Immature natural killer cell (primary cell): Measurements from ENCODE around the gene EIF4G3. TPM values are rescaled to one million over a fixed set of nuclear protein-coding genes. Genes with fewer than 3 reads are reported as not detected.
"Not testable (repeated sequence)": the region's sequence is repeated elsewhere in the genome, so short reads cannot be mapped to it uniquely, and the experiment has no call there.

Experiments used
- DNase-seq, 3 donors: peaks; one replicate each; pipeline ENCODE4 v3.0.0; 2022; ENCODE audit warnings: mixed read lengths in 1 of 3
- H3K27ac Mint-ChIP-seq, 6 donors: one replicate each; pipeline ENCODE4 v1.8.0; 2020; ENCODE audit warnings: mixed read lengths in 6 of 6, mild to moderate bottlenecking in 5 of 6, inconsistent platforms in 4 of 6, moderate library complexity in 3 of 6
- H3K27me3 Mint-ChIP-seq, 3 donors: one replicate each; pipeline ENCODE4 v1.8.0; 2020 to 2021; ENCODE audit warnings: low read depth in 3 of 3, mild to moderate bottlenecking in 3 of 3, mixed read lengths in 3 of 3, moderate library complexity in 3 of 3, inconsistent platforms in 1 of 3
- H3K36me3 Mint-ChIP-seq, 3 donors: one replicate each; pipeline ENCODE4 v1.8.0; 2020; ENCODE audit warnings: mixed read lengths in 3 of 3, inconsistent platforms in 2 of 3, mild to moderate bottlenecking in 2 of 3
- H3K4me1 Mint-ChIP-seq, 2 donors: one replicate each; pipeline ENCODE4 v1.8.0; 2020; ENCODE audit warnings: inconsistent platforms in 2 of 2, mild to moderate bottlenecking in 2 of 2, mixed read lengths in 2 of 2, moderate library complexity in 1 of 2
- H3K4me3 Mint-ChIP-seq, 5 donors: one replicate each; pipeline ENCODE4 v1.8.0; 2020; ENCODE audit warnings: mild to moderate bottlenecking in 5 of 5, mixed read lengths in 5 of 5, inconsistent platforms in 3 of 5, moderate library complexity in 3 of 5
- H3K9me3 Mint-ChIP-seq, 6 donors: one replicate each; pipeline ENCODE4 v1.8.0; 2020; ENCODE audit warnings: mild to moderate bottlenecking in 6 of 6, mixed read lengths in 6 of 6, inconsistent platforms in 4 of 6, moderate library complexity in 3 of 6
- polyA plus RNA-seq, 3 donors: library from polyadenylated mRNA; unstranded; fragments of 300-500 nt; fragmentation: Illumina TruSeq; gene quantifications; one replicate each; pipeline ENCODE4 v1.2.3, GENCODE V29; 2021

Gene EIF4G3
- polyA plus RNA-seq, 3 donors from 2014 or later = 7.4 to 21.6 (median 17.9) TPM

- H3K9me3 Mint-ChIP-seq = no peaks in the 10 kb centered on the region
- no peak overlapping the region for H3K4me3 Mint-ChIP-seq
- no peak for DNase-seq
- H3K27ac Mint-ChIP-seq = no peak overlapping the region
- peaks cover 26 to 47% of the 10 kb centered on the region in 2 donors for H3K4me1 Mint-ChIP-seq
- H3K36me3 Mint-ChIP-seq = peaks cover 0 to 3% (median 3%) of the 10 kb centered on the region in 3 donors
- H3K27me3 Mint-ChIP-seq = peaks cover 0 to 4% (median 0%) of the 10 kb centered on the region in 3 donors
These were observed 248.6 kb downstream of the EIF4G3 start for GRCh38 chr1:20928146-20928545.

GRCh38 chr1:20921285-20921684 is 255.4 kb downstream of the EIF4G3 start:
- H3K27me3 Mint-ChIP-seq = peaks cover 0 to 2% (median 0%) of the 10 kb centered on the region in 3 donors
- no peaks in the 10 kb centered on the region for H3K9me3 Mint-ChIP-seq

GRCh38 chr1:20913242-20913641 is 263.5 kb downstream of the EIF4G3 start:
- no peaks in the 10 kb centered on the region for H3K27me3 Mint-ChIP-seq
- H3K9me3 Mint-ChIP-seq = no peaks in the 10 kb centered on the region
- no peak for DNase-seq
- H3K27ac Mint-ChIP-seq = no peak overlapping the region
- no peaks in the 10 kb centered on the region for H3K4me1 Mint-ChIP-seq
- peaks cover 0 to 4% (median 0%) of the 10 kb centered on the region in 3 donors for H3K36me3 Mint-ChIP-seq
- H3K4me3 Mint-ChIP-seq = no peak overlapping the region

More at GRCh38 chr1:20921285-20921684, 255.4 kb downstream of the EIF4G3 start:
- H3K4me3 Mint-ChIP-seq = no peak overlapping the region
- H3K36me3 Mint-ChIP-seq = peaks cover 0 to 4% (median 0%) of the 10 kb centered on the region in 3 donors
- no peak overlapping the region for H3K27ac Mint-ChIP-seq
- peaks cover 2 to 9% of the 10 kb centered on the region in 2 donors for H3K4me1 Mint-ChIP-seq
- DNase-seq = no peak

GRCh38 chr1:20907526-20907925 is 269.2 kb downstream of the EIF4G3 start:
- not testable (repeated sequence) for H3K4me3 Mint-ChIP-seq, DNase-seq, H3K27me3 Mint-ChIP-seq, H3K9me3 Mint-ChIP-seq, H3K27ac Mint-ChIP-seq
- Mint-ChIP-seq H3K4me1 (peaks cover 0 to 13% of the 10 kb centered on the region in 2 donors), H3K36me3 (peaks cover 8 to 10% (median 10%) of the 10 kb centered on the region in 3 donors)

DNA sequence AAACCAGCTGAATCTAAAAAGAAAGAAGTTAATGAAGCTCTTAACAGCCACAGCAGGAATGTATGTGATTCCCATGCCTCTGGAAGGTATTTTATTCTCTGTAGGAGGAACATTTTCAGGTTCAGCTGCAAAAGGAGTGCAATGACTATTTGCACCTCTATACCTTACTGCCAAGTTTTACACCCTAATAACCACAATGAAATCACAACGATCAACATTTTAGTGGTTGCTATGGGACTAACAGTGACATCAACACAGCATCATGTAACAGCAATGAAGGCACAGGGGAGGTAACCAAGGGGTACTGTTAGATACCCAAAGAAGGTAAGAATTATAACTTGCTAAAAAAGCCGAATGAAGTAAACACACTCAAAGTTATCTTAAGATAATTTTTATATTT is 273.3 kb downstream of the EIF4G3 start:
- peaks cover 8 to 21% (median 19%) of the 10 kb centered on the region in 3 donors for H3K36me3 Mint-ChIP-seq
- H3K27ac Mint-ChIP-seq = peak overlapping the region in 2 of 6 donors; percentile 31 to 56
- DNase-seq = peak; percentile 2 to 16 (median 7)
- H3K9me3 Mint-ChIP-seq = no peaks in the 10 kb centered on the region
- no peaks in the 10 kb centered on the region for H3K27me3 Mint-ChIP-seq
- H3K4me1 Mint-ChIP-seq = peaks cover 0 to 13% of the 10 kb centered on the region in 2 donors
- H3K4me3 Mint-ChIP-seq = no peak overlapping the region

GRCh38 chr1:20900056-20900455 is 276.6 kb downstream of the EIF4G3 start:
- no peak for DNase-seq
- H3K27me3 Mint-ChIP-seq = no peaks in the 10 kb centered on the region
- peaks cover 0 to 21% (median 18%) of the 10 kb centered on the region in 3 donors for H3K36me3 Mint-ChIP-seq
- H3K4me3 Mint-ChIP-seq = no peak overlapping the region
- H3K27ac Mint-ChIP-seq = peak overlapping the region in 1 of 6 donors; percentile 23
- no peaks in the 10 kb centered on the region for H3K9me3 Mint-ChIP-seq
- H3K4me1 Mint-ChIP-seq = peaks cover 0 to 13% of the 10 kb centered on the region in 2 donors

- Mint-ChIP-seq H3K36me3 (peaks cover under 1 to 25% (median 15%) of the 10 kb centered on the region in 3 donors), H3K27me3 (no peaks in the 10 kb centered on the region), H3K4me3 (no peak overlapping the region), H3K4me1 (peaks cover 0 to 13% of the 10 kb centered on the region in 2 donors), H3K27ac (peak overlapping the region in 1 of 6 donors; percentile 28), H3K9me3 (no peaks in the 10 kb centered on the region)
- no peak for DNase-seq
These were observed 277.3 kb downstream of the EIF4G3 start for GRCh38 chr1:20899154-20899972.

- H3K36me3 Mint-ChIP-seq = peaks cover 7 to 29% (median 15%) of the 10 kb centered on the region in 3 donors
These were observed 279.9 kb downstream of the EIF4G3 start for GRCh38 chr1:20896826-20897225.

DNA sequence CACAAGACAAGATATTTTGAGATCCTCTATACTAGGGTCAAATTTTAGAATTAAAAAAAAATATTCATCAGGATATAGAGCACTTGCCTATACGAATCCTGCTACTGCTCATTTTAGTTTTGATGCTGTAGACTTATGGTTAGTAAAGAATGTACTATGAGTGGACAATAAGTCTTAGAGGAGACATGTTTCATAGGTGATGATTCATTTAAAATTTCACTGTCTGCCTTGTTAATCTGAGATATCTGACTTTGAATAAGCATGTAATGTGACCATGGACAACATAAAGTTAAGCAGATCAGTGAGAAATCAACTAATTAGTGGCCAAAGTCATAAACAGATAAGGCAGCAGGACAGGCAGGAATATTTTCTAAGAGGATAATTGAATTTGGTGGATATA is 282.8 kb downstream of the EIF4G3 start:
- Mint-ChIP-seq H3K4me1 (no peaks in the 10 kb centered on the region), H3K27me3 (no peaks in the 10 kb centered on the region), H3K27ac (no peak overlapping the region), H3K9me3 (no peaks in the 10 kb centered on the region), H3K4me3 (no peak overlapping the region), H3K36me3 (peaks cover 6 to 23% (median 7%) of the 10 kb centered on the region in 3 donors)
- no peak for DNase-seq

More at GRCh38 chr1:20896826-20897225, 279.9 kb downstream of the EIF4G3 start:
- no peaks in the 10 kb centered on the region for H3K9me3 Mint-ChIP-seq
- no peaks in the 10 kb centered on the region for H3K4me1 Mint-ChIP-seq
- H3K27me3 Mint-ChIP-seq = no peaks in the 10 kb centered on the region
- H3K4me3 Mint-ChIP-seq = no peak overlapping the region
- no peak for DNase-seq
- H3K27ac Mint-ChIP-seq = no peak overlapping the region

- no peak overlapping the region for H3K27ac Mint-ChIP-seq
- H3K36me3 Mint-ChIP-seq = peaks cover 7 to 24% (median 8%) of the 10 kb centered on the region in 3 donors
- no peaks in the 10 kb centered on the region for H3K27me3 Mint-ChIP-seq
- no peak for DNase-seq
- H3K4me3 Mint-ChIP-seq = no peak overlapping the region
- no peaks in the 10 kb centered on the region for H3K4me1 Mint-ChIP-seq
- no peaks in the 10 kb centered on the region for H3K9me3 Mint-ChIP-seq
These were observed 285.6 kb downstream of the EIF4G3 start for GRCh38 chr1:20891091-20891490.

DNA sequence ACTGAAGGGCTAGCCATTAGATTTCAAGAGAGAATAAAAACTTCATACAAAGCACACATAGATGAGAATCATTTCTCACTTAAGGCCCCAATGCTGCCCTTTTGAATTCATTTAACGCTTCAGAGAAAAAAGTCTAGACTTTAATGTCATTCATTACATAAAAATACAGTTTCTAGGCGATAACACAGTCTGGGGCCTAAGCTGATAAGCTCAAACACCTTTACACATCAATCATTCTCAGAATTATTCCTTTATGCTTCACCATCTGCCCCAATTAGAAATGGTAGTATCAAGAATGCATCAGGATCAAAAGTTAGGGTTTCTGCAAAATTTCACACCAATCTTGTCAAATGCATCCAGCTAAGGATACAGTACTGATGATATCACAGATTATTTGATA is 289.5 kb downstream of the EIF4G3 start:
- no peak overlapping the region for H3K4me3 Mint-ChIP-seq
- H3K9me3 Mint-ChIP-seq = no peaks in the 10 kb centered on the region
- no peaks in the 10 kb centered on the region for H3K4me1 Mint-ChIP-seq
- DNase-seq = no peak
- peaks cover 0 to 17% (median 3%) of the 10 kb centered on the region in 3 donors for H3K36me3 Mint-ChIP-seq
- no peak overlapping the region for H3K27ac Mint-ChIP-seq
- H3K27me3 Mint-ChIP-seq = no peaks in the 10 kb centered on the region

DNA sequence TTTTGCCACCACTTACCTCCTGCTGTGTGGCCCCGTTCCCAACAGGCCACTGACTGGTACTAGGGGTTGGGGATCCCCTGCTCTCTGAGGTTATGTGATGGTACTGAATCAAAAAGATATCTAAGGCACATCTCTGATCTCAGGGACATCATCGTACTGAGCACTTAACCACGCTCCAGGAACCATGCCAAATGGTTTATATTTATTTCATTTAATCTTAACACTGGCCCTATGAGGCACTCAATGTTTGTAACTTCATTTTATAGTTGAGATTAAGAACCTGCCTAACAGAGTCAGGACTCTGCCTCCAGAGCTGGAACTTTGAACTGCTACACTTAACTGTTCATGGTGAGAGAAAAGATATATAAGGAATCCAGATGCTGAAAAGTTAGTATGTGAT is 291.6 kb downstream of the EIF4G3 start:
- Mint-ChIP-seq H3K4me1 (no peaks in the 10 kb centered on the region), H3K4me3 (no peak overlapping the region), H3K9me3 (no peaks in the 10 kb centered on the region), H3K27ac (no peak overlapping the region), H3K27me3 (no peaks in the 10 kb centered on the region), H3K36me3 (peaks cover 5 to 15% (median 8%) of the 10 kb centered on the region in 3 donors)
- no peak for DNase-seq

- DNase-seq = no peak
- Mint-ChIP-seq H3K27me3 (no peaks in the 10 kb centered on the region), H3K36me3 (peaks cover 5 to 19% (median 8%) of the 10 kb centered on the region in 3 donors), H3K9me3 (no peaks in the 10 kb centered on the region), H3K27ac (no peak overlapping the region), H3K4me3 (no peak overlapping the region), H3K4me1 (no peaks in the 10 kb centered on the region)
These were observed 292.2 kb downstream of the EIF4G3 start for GRCh38 chr1:20884513-20884912.

GRCh38 chr1:20883766-20884165 is 292.9 kb downstream of the EIF4G3 start:
- peaks cover 11 to 23% (median 13%) of the 10 kb centered on the region in 3 donors for H3K36me3 Mint-ChIP-seq
- no peaks in the 10 kb centered on the region for H3K4me1 Mint-ChIP-seq
- peak overlapping the region in 1 of 6 donors; percentile 60 for H3K27ac Mint-ChIP-seq
- H3K27me3 Mint-ChIP-seq = no peaks in the 10 kb centered on the region
- DNase-seq = no peak
- no peak overlapping the region for H3K4me3 Mint-ChIP-seq
- H3K9me3 Mint-ChIP-seq = no peaks in the 10 kb centered on the region
